D721Med (cell line): ENCODE measurements around the gene NUP210L.
"Not testable (repeated sequence)": the region's sequence is repeated elsewhere in the genome, so short reads cannot be mapped to it uniquely, and the experiment has no call there.

ENCODE experiments used
- DNase-seq: peaks from one replicate; pipeline ENCODE4 v3.0.0; 2011; ENCODE audit warnings: low spot score; ENCODE audit not compliant: insufficient read length
- FAIRE-seq: peaks from 2 replicates; lab custom pipeline; 2011; peaks lifted over from hg19 to GRCh38; lab: Jason Lieb, UNC
- TF ChIP-seq, protein P1 (sequence below): IDR thresholded peaks from 2 replicates; pipeline ENCODE4 v1.5.1; 2012; ENCODE audit warnings: mild to moderate bottlenecking, control low read depth; ENCODE audit not compliant: insufficient read depth; ENCODE audit errors: missing control alignments

The NUP210L gene

DNA sequence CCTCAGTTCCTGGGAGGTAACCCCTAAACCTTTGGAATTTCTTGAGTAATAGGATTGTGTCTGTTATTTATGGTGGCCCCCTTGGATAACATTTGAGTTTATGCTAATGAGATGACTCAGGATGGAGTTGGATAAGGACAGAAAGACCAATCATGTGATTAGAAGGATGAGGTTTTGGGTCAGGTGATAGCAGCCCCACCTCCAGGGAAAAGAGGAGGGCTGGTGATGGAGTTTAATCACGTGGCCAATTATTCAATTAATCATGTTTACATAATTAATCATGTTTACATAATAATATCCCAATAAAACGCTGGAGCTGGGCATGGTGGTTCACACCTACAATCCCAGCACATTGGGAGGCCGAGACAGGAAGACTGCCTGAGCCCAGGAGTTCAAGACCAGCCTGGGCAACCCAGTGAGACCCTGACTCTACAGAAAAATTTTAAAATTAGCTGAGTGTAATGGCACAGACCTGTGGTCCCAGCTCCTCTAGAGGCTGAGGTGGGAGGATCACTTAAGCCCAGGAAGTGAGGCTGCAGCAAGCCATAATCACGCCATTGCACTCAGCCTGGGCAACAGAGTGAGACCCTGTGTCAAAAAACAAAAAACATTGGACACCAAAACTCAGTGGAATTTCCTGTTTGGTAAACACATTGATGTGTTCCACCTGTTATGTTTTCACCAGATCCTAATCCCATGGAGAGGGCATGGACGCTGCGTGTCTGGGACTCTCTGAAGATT is 73.3 kb downstream of the NUP210L start:
- TF ChIP-seq, protein P1, sequence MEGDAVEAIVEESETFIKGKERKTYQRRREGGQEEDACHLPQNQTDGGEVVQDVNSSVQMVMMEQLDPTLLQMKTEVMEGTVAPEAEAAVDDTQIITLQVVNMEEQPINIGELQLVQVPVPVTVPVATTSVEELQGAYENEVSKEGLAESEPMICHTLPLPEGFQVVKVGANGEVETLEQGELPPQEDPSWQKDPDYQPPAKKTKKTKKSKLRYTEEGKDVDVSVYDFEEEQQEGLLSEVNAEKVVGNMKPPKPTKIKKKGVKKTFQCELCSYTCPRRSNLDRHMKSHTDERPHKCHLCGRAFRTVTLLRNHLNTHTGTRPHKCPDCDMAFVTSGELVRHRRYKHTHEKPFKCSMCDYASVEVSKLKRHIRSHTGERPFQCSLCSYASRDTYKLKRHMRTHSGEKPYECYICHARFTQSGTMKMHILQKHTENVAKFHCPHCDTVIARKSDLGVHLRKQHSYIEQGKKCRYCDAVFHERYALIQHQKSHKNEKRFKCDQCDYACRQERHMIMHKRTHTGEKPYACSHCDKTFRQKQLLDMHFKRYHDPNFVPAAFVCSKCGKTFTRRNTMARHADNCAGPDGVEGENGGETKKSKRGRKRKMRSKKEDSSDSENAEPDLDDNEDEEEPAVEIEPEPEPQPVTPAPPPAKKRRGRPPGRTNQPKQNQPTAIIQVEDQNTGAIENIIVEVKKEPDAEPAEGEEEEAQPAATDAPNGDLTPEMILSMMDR = no peak
- DNase-seq (no peak), FAIRE-seq (no peak)

GRCh38 chr1:154076413-154076812 is 78.5 kb downstream of the NUP210L start:
- FAIRE-seq (no peak), DNase-seq (no peak)
- TF ChIP-seq, protein P1 = no peak

DNA sequence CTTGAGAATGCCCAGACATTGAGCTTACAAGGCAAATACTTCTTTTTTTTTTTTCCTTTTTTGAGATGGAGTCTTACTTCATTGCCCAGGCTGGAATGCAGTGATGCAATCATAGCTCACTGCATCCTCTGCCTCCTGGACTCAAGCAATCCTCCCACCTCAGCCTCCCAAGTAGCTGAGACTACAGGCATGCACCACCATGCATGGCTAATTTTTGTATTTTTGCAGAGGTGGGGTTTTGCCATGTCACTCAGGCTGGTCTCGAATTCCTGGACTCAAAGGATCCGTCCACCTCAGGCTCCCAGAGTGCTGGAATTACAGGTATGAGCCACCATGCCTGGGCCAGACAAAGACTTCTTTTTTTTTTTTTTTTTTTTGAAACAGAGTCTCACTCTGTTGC is 79.1 kb downstream of the NUP210L start:
- TF ChIP-seq, protein P1 = no peak
- DNase-seq (no peak), FAIRE-seq (no peak)

- FAIRE-seq (no peak), DNase-seq (no peak)
- TF ChIP-seq, protein P1 = no peak
These were observed 92.6 kb downstream of the NUP210L start for GRCh38 chr1:154062309-154062708.

- FAIRE-seq, DNase-seq: not testable (repeated sequence)
These were observed 107.4 kb downstream of the NUP210L start for GRCh38 chr1:154047436-154047835.

DNA sequence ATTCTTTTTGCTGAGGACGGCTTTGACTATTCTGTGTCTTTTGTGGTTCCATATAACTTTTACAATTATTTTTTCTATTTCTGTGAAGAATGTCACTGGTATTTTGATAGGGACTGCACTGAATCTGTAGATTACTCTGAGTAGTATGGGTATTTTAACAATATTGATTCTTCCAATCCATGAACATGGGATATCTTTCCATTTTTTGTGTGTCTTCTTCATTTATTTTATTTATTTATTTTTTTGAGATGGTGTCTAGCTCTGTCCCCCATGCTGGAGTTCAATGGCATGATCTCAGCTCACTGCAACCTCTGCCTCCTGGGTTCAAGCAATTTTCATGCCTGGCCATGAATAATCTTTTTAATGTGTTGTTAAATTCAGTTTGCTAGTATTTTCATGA is 121.2 kb downstream of the NUP210L start:
- not testable (repeated sequence) for FAIRE-seq, DNase-seq

- no peak for DNase-seq
- FAIRE-seq = no peak
- TF ChIP-seq, protein P1 = no peak
These were observed 134.9 kb downstream of the NUP210L start for GRCh38 chr1:154019940-154020339.

DNA sequence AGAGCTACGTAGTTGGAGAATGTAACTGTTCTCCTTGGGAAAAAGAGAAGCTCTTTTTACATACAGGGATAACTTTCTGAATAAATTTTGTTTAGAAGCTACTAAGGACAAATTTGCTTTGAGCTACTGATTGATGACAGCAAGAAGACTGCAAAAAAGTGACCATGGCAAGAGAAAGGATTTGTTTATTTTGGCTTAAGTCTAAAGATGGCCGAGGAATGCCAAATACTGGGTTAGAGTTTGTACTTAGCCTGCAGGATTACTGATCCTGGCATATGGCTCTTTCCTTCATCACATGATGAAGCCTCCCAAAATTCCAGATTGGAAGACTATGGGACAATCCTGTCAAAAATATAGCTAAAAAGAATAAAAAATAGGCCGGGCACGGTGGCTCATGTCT is 135.6 kb downstream of the NUP210L start:
- no peak for FAIRE-seq
- TF ChIP-seq, protein P1 = no peak
- DNase-seq = no peak
